WTC11 (cell line): ENCODE measurements around the gene FOLR1. TPM values are rescaled to one million over a fixed set of nuclear protein-coding genes. Genes with fewer than 3 reads are reported as not detected.

Experiments used
- ATAC-seq: fragments of 200-7000 bp; cut with Tn5 transposase; 2 replicates; pipeline ENCODE4 v1.10.0; 2021; ENCODE audit warnings: mild to moderate bottlenecking, moderate library complexity
- CTCF ChIA-PET: fragments of 300-600 bp; sonication (Branson Sonifier 250); formaldehyde crosslinking; loops from one replicate; lab custom pipeline; 2021; ENCODE audit warnings: antibody characterized with exemption; lab: Charles Lee
- POLR2A ChIA-PET: fragments of 350-600 bp; sonication (Branson Sonifier 250); formaldehyde crosslinking; loops from one replicate; lab custom pipeline; 2021; ENCODE audit warnings: antibody characterized with exemption; lab: Charles Lee
- DNase-seq: peaks from one replicate; pipeline ENCODE4 v3.0.0; 2021; ENCODE audit warnings: low spot score
- H3K27ac Mint-ChIP-seq: 2 replicates; pipeline ENCODE4 v1.8.0; 2021; ENCODE audit warnings: mixed read lengths
- H3K27me3 Mint-ChIP-seq: 2 replicates; pipeline ENCODE4 v1.8.0; 2021; ENCODE audit warnings: low read depth, mild to moderate bottlenecking, moderate library complexity, mixed read lengths
- H3K36me3 Mint-ChIP-seq: 2 replicates; pipeline ENCODE4 v1.8.0; 2021; ENCODE audit warnings: mixed read lengths
- H3K4me1 Mint-ChIP-seq: 2 replicates; pipeline ENCODE4 v1.8.0; 2022; ENCODE audit warnings: mixed read lengths
- H3K4me3 Mint-ChIP-seq: 2 replicates; pipeline ENCODE4 v1.8.0; 2021; ENCODE audit warnings: mild to moderate bottlenecking, moderate library complexity, mixed read lengths
- H3K9me3 Mint-ChIP-seq: 2 replicates; pipeline ENCODE4 v1.8.0; 2021; ENCODE audit warnings: mixed read lengths
- AFF4 ChIP-seq: sonication (generic); formaldehyde crosslinking; IDR thresholded peaks from 2 replicates; pipeline ENCODE4 v1.8.1; 2023; ENCODE audit warnings: mild to moderate bottlenecking, missing genetic modification reagents, borderline replicate concordance
- ATF1 ChIP-seq: sonication (generic); formaldehyde crosslinking; IDR thresholded peaks from 2 replicates; pipeline ENCODE4 v1.8.1; 2023; ENCODE audit warnings: mild to moderate bottlenecking, moderate library complexity, missing genetic modification reagents
- ATF3 ChIP-seq: sonication (generic); formaldehyde crosslinking; conservative IDR thresholded peaks from 2 replicates; pipeline ENCODE4 v1.8.1; 2022; ENCODE audit warnings: mild to moderate bottlenecking, missing genetic modification reagents
- ATF6 ChIP-seq: sonication (generic); formaldehyde crosslinking; IDR thresholded peaks from 2 replicates; pipeline ENCODE4 v1.8.1; 2023; ENCODE audit warnings: mild to moderate bottlenecking, missing genetic modification reagents
- GABPB1 ChIP-seq: sonication (generic); formaldehyde crosslinking; IDR thresholded peaks from 2 replicates; pipeline ENCODE4 v1.8.1; 2023; ENCODE audit warnings: mild to moderate bottlenecking, missing genetic modification reagents
- GRHL2 ChIP-seq: fragments of 250-450 bp; sonication (Bioruptor Pico); IDR thresholded peaks from 2 replicates; pipeline ENCODE4 v1.8.0; 2022; ENCODE audit warnings: mild to moderate bottlenecking, moderate library complexity; ENCODE audit not compliant: insufficient replicate concordance, severe bottlenecking
- HMGA2 ChIP-seq: fragments of 250-450 bp; sonication (Bioruptor Pico); IDR thresholded peaks from 2 replicates; pipeline ENCODE4 v1.4.0; 2021; ENCODE audit warnings: mild to moderate bottlenecking, moderate library complexity
- JAZF1 ChIP-seq: fragments of 250-450 bp; sonication (Bioruptor Pico); IDR thresholded peaks from 2 replicates; pipeline ENCODE4 v1.9.0; 2021; ENCODE audit warnings: moderate library complexity, mild to moderate bottlenecking, inconsistent platforms
- NFE2L1 ChIP-seq: sonication (generic); formaldehyde crosslinking; IDR thresholded peaks from 2 replicates; pipeline ENCODE4 v1.8.1; 2023; ENCODE audit warnings: missing genetic modification reagents
- NR1H2 ChIP-seq: sonication (generic); formaldehyde crosslinking; IDR thresholded peaks from 2 replicates; pipeline ENCODE4 v1.9.0; 2021; ENCODE audit warnings: mild to moderate bottlenecking, moderate library complexity, missing genetic modification reagents
- NR3C1 ChIP-seq: sonication (generic); formaldehyde crosslinking; conservative IDR thresholded peaks from 2 replicates; pipeline ENCODE4 v1.8.1; 2023; ENCODE audit warnings: low read depth, mild to moderate bottlenecking, missing genetic modification reagents
- PREB ChIP-seq: sonication (generic); formaldehyde crosslinking; IDR thresholded peaks from 2 replicates; pipeline ENCODE4 v1.8.1; 2022; ENCODE audit warnings: mild to moderate bottlenecking, missing genetic modification reagents, moderate library complexity, borderline replicate concordance
- RORB ChIP-seq: fragments of 250-450 bp; sonication (Bioruptor Pico); IDR thresholded peaks from 2 replicates; pipeline ENCODE4 v1.9.0; 2021; ENCODE audit warnings: mild to moderate bottlenecking
- USF1 ChIP-seq: sonication (generic); formaldehyde crosslinking; IDR thresholded peaks from 2 replicates; pipeline ENCODE4 v1.8.0; 2022; ENCODE audit warnings: mild to moderate bottlenecking, missing genetic modification reagents
- USF2 ChIP-seq: sonication (generic); formaldehyde crosslinking; IDR thresholded peaks from 2 replicates; pipeline ENCODE4 v1.8.1; 2023; ENCODE audit warnings: mild to moderate bottlenecking, missing genetic modification reagents, moderate library complexity
- ZNF121 ChIP-seq: sonication (generic); formaldehyde crosslinking; IDR thresholded peaks from 2 replicates; pipeline ENCODE4 v1.8.0; 2023; ENCODE audit warnings: missing genetic modification reagents
- ZNF219 ChIP-seq: sonication (generic); formaldehyde crosslinking; IDR thresholded peaks from 2 replicates; pipeline ENCODE4 v1.8.0; 2023; ENCODE audit warnings: missing genetic modification reagents, mild to moderate bottlenecking, borderline replicate concordance
- ZNF425 ChIP-seq: fragments of 250-450 bp; sonication (Bioruptor Pico); conservative IDR thresholded peaks from 2 replicates; pipeline ENCODE4 v1.9.0; 2021; ENCODE audit warnings: mild to moderate bottlenecking
- ZNF532 ChIP-seq: fragments of 250-450 bp; sonication (Bioruptor Pico); IDR thresholded peaks from 2 replicates; pipeline ENCODE4 v1.9.0; 2021; ENCODE audit warnings: mild to moderate bottlenecking, borderline replicate concordance
- ZNF671 ChIP-seq: fragments of 250-450 bp; sonication (Bioruptor Pico); IDR thresholded peaks from 2 replicates; pipeline ENCODE4 v1.8.0; 2021; ENCODE audit warnings: mild to moderate bottlenecking
- total RNA-seq: library from RNA; stranded (reverse); gene quantifications from 3 replicates; pipeline ENCODE4 v1.2.3, GENCODE V29; 2021

Gene FOLR1
- total RNA-seq, 1 experiment from 2014 or later: 0.35 TPM

GRCh38 chr11:72154816-72155215, 37.1 kb upstream of the FOLR1 start (continued):
- TF ChIP-seq ZNF425 (CRISPR knock-in tag): no peak
- TF ChIP-seq PREB (CRISPR knock-in tag): no peak
- no peak for TF ChIP-seq GRHL2 (CRISPR knock-in tag)
- no peak for TF ChIP-seq NR3C1 (CRISPR knock-in tag)
- TF ChIP-seq ATF3: no peak
- TF ChIP-seq USF2 (CRISPR knock-in tag): no peak
- no peak for TF ChIP-seq NR1H2 (CRISPR knock-in tag)
- no peak for TF ChIP-seq JAZF1 (CRISPR knock-in tag)
- no peak for TF ChIP-seq HMGA2 (CRISPR knock-in tag)
- TF ChIP-seq ZNF671 (CRISPR knock-in tag): no peak
- no peak for TF ChIP-seq RORB (CRISPR knock-in tag)

- no peak for ATAC-seq
- peaks cover 11% of the 10 kb centered on the region for H3K9me3 Mint-ChIP-seq
- 0 out of 2 replicates have a peak, but pooled peaks cover 3% of the 10 kb centered on the region for H3K36me3 Mint-ChIP-seq
- POLR2A ChIA-PET: no interaction called here
- H3K4me3 Mint-ChIP-seq: no peak overlapping the region
- peaks cover 12% of the 10 kb centered on the region for H3K27me3 Mint-ChIP-seq
- no peak for DNase-seq
- no peak overlapping the region for H3K27ac Mint-ChIP-seq
- CTCF ChIA-PET: no interaction called here
- no peaks in the 10 kb centered on the region for H3K4me1 Mint-ChIP-seq
- TF ChIP-seq ZNF219 (CRISPR knock-in tag) (no peak), GRHL2 (CRISPR knock-in tag) (no peak), ZNF121 (no peak), AFF4 (CRISPR knock-in tag) (no peak), NR3C1 (CRISPR knock-in tag) (no peak), ZNF532 (CRISPR knock-in tag) (no peak), USF1 (CRISPR knock-in tag) (no peak), RORB (CRISPR knock-in tag) (no peak), NR1H2 (CRISPR knock-in tag) (no peak), ATF6 (CRISPR knock-in tag) (no peak), NFE2L1 (CRISPR knock-in tag) (no peak), GABPB1 (CRISPR knock-in tag) (no peak), ATF1 (CRISPR knock-in tag) (no peak)
Measured at GRCh38 chr11:72155751-72156150, 36.2 kb upstream of the FOLR1 start.
